GM12892 (cell line): ENCODE measurements around the gene IRGQ.

Experiments used
- POLR2A ChIP-seq: IDR thresholded peaks from 2 replicates; pipeline ENCODE4 v1.6.1; 2011; ENCODE audit warnings: low read depth, low read length, control low read depth
- POLR2AphosphoS5 ChIP-seq: IDR thresholded peaks from 2 replicates; pipeline ENCODE4 v1.6.1; 2011; ENCODE audit warnings: low read depth, low read length, control low read depth
- TAF1 ChIP-seq: IDR thresholded peaks from 2 replicates; pipeline ENCODE4 v1.6.1; 2011; ENCODE audit warnings: low read depth, mild to moderate bottlenecking, control low read depth, low read length, borderline replicate concordance

- no peak for TF ChIP-seq POLR2AphosphoS5
- no peak for TF ChIP-seq POLR2A
- TF ChIP-seq TAF1, result no peak
Observed at GRCh38 chr19:43618921-43619261, 23.0 kb upstream of the IRGQ start.
